PC-9 (cell line): ENCODE data around the gene MYO10. TPM values are rescaled to one million over a fixed set of nuclear protein-coding genes. Genes with fewer than 3 reads are reported as not detected.

Experiments
- BruUV-seq: library from RNA; stranded (reverse); fragments of 400-500 nt; replicated peaks from 2 replicates; lab custom pipeline; 2021; lab: Mats Ljungman, UMichigan
- CTCF ChIA-PET: fragments of 300-600 bp; sonication (Branson Sonifier 250); formaldehyde crosslinking; loops from one replicate; lab custom pipeline; 2022; ENCODE audit warnings: antibody characterized with exemption; lab: Charles Lee
- POLR2A ChIA-PET: fragments of 300-600 bp; sonication (Branson Sonifier 250); formaldehyde crosslinking; loops from one replicate; lab custom pipeline; 2022; ENCODE audit warnings: antibody characterized with exemption; ENCODE audit not compliant: unreplicated experiment; lab: Charles Lee
- DNase-seq, 2 experiments: peaks; one replicate each; pipeline versions ENCODE4 v3.0.0 to v3.0.0-alpha.2; 2015 to 2022; ENCODE audit warnings: mixed read lengths in 1 of 2
- H2AFZ ChIP-seq: fragments of 200-600 bp; sonication (generic); 2 replicates; pipeline ENCODE4 v1.8.1; 2017; ENCODE audit warnings: antibody characterized with exemption
- H3F3A ChIP-seq: fragments of 200-600 bp; sonication (generic); 2 replicates; pipeline ENCODE4 v1.8.1; 2017; ENCODE audit warnings: antibody characterized with exemption, mild to moderate bottlenecking, low read depth; ENCODE audit not compliant: insufficient read depth
- H3K27ac ChIP-seq: fragments of 200-600 bp; sonication (generic); 2 replicates; pipeline ENCODE4 v1.6.1; 2016; ENCODE audit warnings: mixed run types
- H3K27me3 ChIP-seq: fragments of 200-600 bp; sonication (generic); 2 replicates; pipeline ENCODE4 v1.6.1; 2016; ENCODE audit warnings: low read depth, mixed run types; ENCODE audit not compliant: insufficient read depth
- H3K36me3 ChIP-seq: fragments of 200-600 bp; sonication (generic); 2 replicates; pipeline ENCODE4 v1.6.1; 2016; ENCODE audit warnings: low read depth, mixed run types
- H3K4me1 ChIP-seq: fragments of 200-600 bp; sonication (generic); replicated peaks from 2 replicates; pipeline ENCODE4 v1.6.1; 2016; ENCODE audit warnings: mixed run types; ENCODE audit not compliant: insufficient read depth
- H3K4me2 ChIP-seq: fragments of 200-600 bp; sonication (generic); 2 replicates; pipeline ENCODE4 v1.6.1; 2017; ENCODE audit warnings: mixed run types
- H3K4me3 ChIP-seq: fragments of 200-600 bp; sonication (generic); 2 replicates; pipeline ENCODE4 v1.6.1; 2016; ENCODE audit warnings: mixed run types
- H3K79me2 ChIP-seq: fragments of 200-600 bp; sonication (generic); 2 replicates; pipeline ENCODE4 v1.6.1; 2017; ENCODE audit warnings: low read depth, mixed run types
- H3K9me2 ChIP-seq: fragments of 200-600 bp; sonication (generic); 2 replicates; pipeline ENCODE4 v1.8.1; 2017; ENCODE audit warnings: mild to moderate bottlenecking; ENCODE audit not compliant: insufficient read depth
- H3K9me3 ChIP-seq: fragments of 200-600 bp; sonication (generic); 2 replicates; pipeline ENCODE4 v1.8.1; 2016; ENCODE audit warnings: low read depth; ENCODE audit not compliant: insufficient read depth
- H4K20me1 ChIP-seq: fragments of 200-600 bp; sonication (generic); 2 replicates; pipeline ENCODE4 v1.8.1; 2017; ENCODE audit not compliant: insufficient read depth
- CTCF ChIP-seq: fragments of 200-600 bp; sonication (generic); conservative IDR thresholded peaks from 2 replicates; pipeline ENCODE4 v1.6.1; 2017; ENCODE audit warnings: mixed run types, antibody characterized with exemption, mild to moderate bottlenecking, moderate library complexity
- EZH2 ChIP-seq: fragments of 200-600 bp; sonication (generic); IDR thresholded peaks from 2 replicates; pipeline ENCODE4 v1.8.0; 2017; ENCODE audit warnings: antibody characterized with exemption, low read depth
- intact Hi-C: fragments of 100-400 bp; cut with micrococcal nuclease; formaldehyde crosslinking; loops from one replicate; pipeline ENCODE4 v1.10.0; 2022; ENCODE audit not compliant: unreplicated experiment
- total RNA-seq: library from RNA; stranded (reverse); gene quantifications from 2 replicates; pipeline ENCODE4 v1.2.3, GENCODE V29; 2021

MYO10 gene
- total RNA-seq, 1 experiment from 2014 or later = 92.8 TPM

- CTCF ChIA-PET = no interaction called here
- Histone ChIP-seq H3K4me3 (no peak overlapping the region), H3K4me2 (no peak overlapping the region), H3K27ac (no peak overlapping the region), H3K9me3 (no peaks in the 10 kb centered on the region), H3F3A (no peaks in the 10 kb centered on the region), H3K36me3 (no peaks in the 10 kb centered on the region), H2AFZ (no peak overlapping the region), H4K20me1 (no peaks in the 10 kb centered on the region), H3K79me2 (no peaks in the 10 kb centered on the region), H3K4me1 (no peaks in the 10 kb centered on the region), H3K9me2 (no peaks in the 10 kb centered on the region), H3K27me3 (peaks cover 64% of the 10 kb centered on the region)
- POLR2A ChIA-PET = interaction anchor here (0.7 kb wide), 1 partner anchor 69 kb away, joined by 10 read pairs; no protein-coding TSS in a partner anchor
- DNase-seq = no peak
- intact Hi-C loops = no loop called here
- no TSS peak for BruUV-seq
- TF ChIP-seq CTCF = no peak
- TF ChIP-seq EZH2 = no peak
Measured at GRCh38 chr5:16628376-16628775, 307.7 kb downstream of the MYO10 start.

- POLR2A ChIA-PET = no interaction called here
- CTCF ChIA-PET = interaction anchor here (0.6 kb wide), 1 partner anchor 60 kb away, joined by 3 read pairs; no protein-coding TSS in a partner anchor
- Histone ChIP-seq H4K20me1 (no peaks in the 10 kb centered on the region), H3K9me2 (no peaks in the 10 kb centered on the region), H3K4me3 (no peak overlapping the region), H3K36me3 (no peaks in the 10 kb centered on the region), H3K79me2 (no peaks in the 10 kb centered on the region), H3K27me3 (peaks cover 72% of the 10 kb centered on the region), H3K4me1 (no peaks in the 10 kb centered on the region), H3F3A (no peaks in the 10 kb centered on the region), H3K4me2 (no peak overlapping the region), H3K9me3 (no peaks in the 10 kb centered on the region), H2AFZ (no peak overlapping the region), H3K27ac (no peak overlapping the region)
- intact Hi-C loops = no loop called here
- no peak for DNase-seq
- BruUV-seq = no TSS peak
- TF ChIP-seq EZH2 = no peak
- no peak for TF ChIP-seq CTCF
Measured at GRCh38 chr5:16626696-16627264, 309.3 kb downstream of the MYO10 start.

- CTCF ChIA-PET = no interaction called here
Measured at GRCh38 chr5:16625096-16625495, 311.0 kb downstream of the MYO10 start.

More at GRCh38 chr5:16625096-16625495, 311.0 kb downstream of the MYO10 start:
- H4K20me1 ChIP-seq = no peaks in the 10 kb centered on the region
- no peak overlapping the region for H3K4me3 ChIP-seq
- H3K4me1 ChIP-seq = no peaks in the 10 kb centered on the region
- H2AFZ ChIP-seq = no peak overlapping the region
- H3K4me2 ChIP-seq = no peak overlapping the region
- no peaks in the 10 kb centered on the region for H3F3A ChIP-seq
- POLR2A ChIA-PET = no interaction called here
- no peak for DNase-seq
- H3K36me3 ChIP-seq = no peaks in the 10 kb centered on the region
- TF ChIP-seq EZH2 = no peak
- no peaks in the 10 kb centered on the region for H3K9me3 ChIP-seq
- intact Hi-C loops = no loop called here
- H3K79me2 ChIP-seq = no peaks in the 10 kb centered on the region
- H3K27ac ChIP-seq = no peak overlapping the region
- H3K9me2 ChIP-seq = no peaks in the 10 kb centered on the region
- H3K27me3 ChIP-seq = peaks cover 81% of the 10 kb centered on the region
- BruUV-seq = no TSS peak
